DOHH2 (cell line): Measurements from ENCODE around the gene SEPTIN2.
"Not testable (repeated sequence)": the region's sequence is repeated elsewhere in the genome, so short reads cannot be mapped to it uniquely, and the experiment has no call there.

Experiments used
- H3F3A ChIP-seq: fragments of 200-600 bp; sonication (generic), shearing (Covaris generic); 2 replicates; pipeline ENCODE4 v1.6.0; 2016; ENCODE audit warnings: antibody characterized with exemption, mild to moderate bottlenecking; ENCODE audit not compliant: control insufficient read depth, insufficient read depth
- H3K27ac ChIP-seq: fragments of 200-600 bp; sonication (generic); 2 replicates; pipeline ENCODE4 v1.5.1; 2014; ENCODE audit warnings: low read depth, mild to moderate bottlenecking, low read length, moderate library complexity
- H3K27me3 ChIP-seq: fragments of 200-600 bp; sonication (generic); 2 replicates; pipeline ENCODE4 v1.6.1; 2014; ENCODE audit warnings: mild to moderate bottlenecking, low read length, mixed read lengths; ENCODE audit not compliant: control insufficient read depth
- H3K36me3 ChIP-seq: fragments of 200-600 bp; sonication (generic); 2 replicates; pipeline ENCODE4 v1.6.1; 2014; ENCODE audit warnings: mild to moderate bottlenecking, low read length, moderate library complexity, mixed read lengths; ENCODE audit not compliant: control insufficient read depth
- H3K4me1 ChIP-seq: fragments of 200-600 bp; sonication (generic); 2 replicates; pipeline ENCODE4 v1.6.1; 2014; ENCODE audit warnings: mild to moderate bottlenecking, low read length, mixed read lengths; ENCODE audit not compliant: control insufficient read depth
- H3K4me2 ChIP-seq: fragments of 200-600 bp; sonication (generic); 2 replicates; pipeline ENCODE4 v1.6.0; 2014; ENCODE audit warnings: mild to moderate bottlenecking, low read length, moderate library complexity
- H3K4me3 ChIP-seq: fragments of 200-600 bp; sonication (generic); 2 replicates; pipeline ENCODE4 v1.5.1; 2014; ENCODE audit warnings: mild to moderate bottlenecking, low read length, mixed read lengths
- H3K79me2 ChIP-seq: fragments of 200-600 bp; sonication (generic); 2 replicates; pipeline ENCODE4 v1.6.1; 2014; ENCODE audit warnings: mild to moderate bottlenecking, low read length, mixed read lengths; ENCODE audit not compliant: control insufficient read depth
- H3K9me2 ChIP-seq: fragments of 200-600 bp; sonication (generic); replicated peaks from 2 replicates; pipeline ENCODE4 v1.6.1; 2014; ENCODE audit warnings: mild to moderate bottlenecking, low read length, mixed read lengths; ENCODE audit not compliant: control insufficient read depth
- H3K9me3 ChIP-seq: fragments of 200-600 bp; sonication (generic); 2 replicates; pipeline ENCODE4 v1.6.1; 2014; ENCODE audit warnings: antibody characterized with exemption, low read length, mixed read lengths; ENCODE audit not compliant: control insufficient read depth, insufficient read depth
- H4K20me1 ChIP-seq: fragments of 200-600 bp; sonication (generic); 2 replicates; pipeline ENCODE4 v1.6.0; 2014; ENCODE audit warnings: low read depth, mild to moderate bottlenecking, antibody characterized with exemption, low read length, moderate library complexity; ENCODE audit not compliant: control insufficient read depth, insufficient read depth
- CTCF ChIP-seq: fragments of 200-600 bp; sonication (generic); IDR thresholded peaks from one replicate; pipeline ENCODE4 v1.5.1; 2014; ENCODE audit warnings: antibody characterized with exemption, mild to moderate bottlenecking, low read depth, low read length; ENCODE audit not compliant: poor library complexity, severe bottlenecking
- EZH2phosphoT487 ChIP-seq: fragments of 200-600 bp; sonication (generic); IDR thresholded peaks from 2 replicates; pipeline ENCODE4 v1.6.1; 2017; ENCODE audit warnings: borderline replicate concordance, mild to moderate bottlenecking, antibody characterized with exemption, low read length, moderate library complexity, mixed read lengths

SEPTIN2 gene

GRCh38 chr2:241274127-241274526 is 41.6 kb upstream of the SEPTIN2 start:
- Histone ChIP-seq H3K36me3 (no peaks in the 10 kb centered on the region; the same call in 1 of the 2 replicates), H3K9me2 (no peaks in the 10 kb centered on the region), H3F3A (no peaks in the 10 kb centered on the region), H3K4me1 (peaks cover 20% of the 10 kb centered on the region), H3K79me2 (peaks cover 93% of the 10 kb centered on the region), H3K4me3 (no peak overlapping the region), H3K9me3 (no peaks in the 10 kb centered on the region; the same call in 1 of the 2 replicates), H3K27me3 (no peaks in the 10 kb centered on the region), H3K4me2 (0 out of 2 replicates have a peak overlapping the region, but pooled peaks have one; percentile 13), H3K27ac (no peak overlapping the region), H4K20me1 (peaks cover 11% of the 10 kb centered on the region)
- TF ChIP-seq CTCF (no peak), EZH2phosphoT487 (no peak)

- Histone ChIP-seq H3K27me3 (no peaks in the 10 kb centered on the region), H3K9me2 (no peaks in the 10 kb centered on the region), H3K27ac (no peak overlapping the region), H3K36me3 (no peaks in the 10 kb centered on the region; the same call in 1 of the 2 replicates), H3K4me3 (no peak overlapping the region), H3K4me1 (peaks cover 24% of the 10 kb centered on the region), H3K4me2 (no peak overlapping the region), H3K79me2 (peaks cover 92% of the 10 kb centered on the region), H3K9me3 (no peaks in the 10 kb centered on the region; the same call in 1 of the 2 replicates), H3F3A (no peaks in the 10 kb centered on the region), H4K20me1 (peaks cover 11% of the 10 kb centered on the region)
- TF ChIP-seq CTCF: no peak
- no peak for TF ChIP-seq EZH2phosphoT487
These were observed 40.2 kb upstream of the SEPTIN2 start for GRCh38 chr2:241275504-241275903.

- Histone ChIP-seq H3K9me2 (no peaks in the 10 kb centered on the region), H3K4me2 (no peak overlapping the region), H3F3A (peaks cover 3% of the 10 kb centered on the region; the same call in 1 of the 2 replicates), H3K4me1 (peaks cover 28% of the 10 kb centered on the region), H3K79me2 (peaks cover 92% of the 10 kb centered on the region), H3K27ac (no peak overlapping the region), H3K4me3 (no peak overlapping the region), H4K20me1 (peaks cover 9% of the 10 kb centered on the region), H3K9me3 (no peaks in the 10 kb centered on the region; the same call in 1 of the 2 replicates), H3K36me3 (no peaks in the 10 kb centered on the region), H3K27me3 (no peaks in the 10 kb centered on the region)
- no peak for TF ChIP-seq EZH2phosphoT487
- TF ChIP-seq CTCF: no peak
These were observed 39.8 kb upstream of the SEPTIN2 start for GRCh38 chr2:241275910-241276309.

- H3K27me3 ChIP-seq, H3K4me2 ChIP-seq, H3K4me3 ChIP-seq, H3K9me2 ChIP-seq, H3K27ac ChIP-seq, H3F3A ChIP-seq, H3K36me3 ChIP-seq, H3K9me3 ChIP-seq, H4K20me1 ChIP-seq: not testable (repeated sequence)
- peaks cover 92% of the 10 kb centered on the region for H3K79me2 ChIP-seq
- H3K4me1 ChIP-seq: peaks cover 11% of the 10 kb centered on the region
These were observed 37.4 kb upstream of the SEPTIN2 start for GRCh38 chr2:241278306-241278705.
